ENCODE results near the gene XRN1. TPM values are rescaled to one million over a fixed set of nuclear protein-coding genes. Genes with fewer than 3 reads are reported as not detected.
A peak's percentile ranks its signal among the peaks of the same experiment; 100 is the strongest.

XRN1 gene
- total RNA-seq, 3 donors from 2014 or later (not counting 1 experiment from before 2014, with no cell fraction given): 116 to 141 (median 128) TPM

DNA sequence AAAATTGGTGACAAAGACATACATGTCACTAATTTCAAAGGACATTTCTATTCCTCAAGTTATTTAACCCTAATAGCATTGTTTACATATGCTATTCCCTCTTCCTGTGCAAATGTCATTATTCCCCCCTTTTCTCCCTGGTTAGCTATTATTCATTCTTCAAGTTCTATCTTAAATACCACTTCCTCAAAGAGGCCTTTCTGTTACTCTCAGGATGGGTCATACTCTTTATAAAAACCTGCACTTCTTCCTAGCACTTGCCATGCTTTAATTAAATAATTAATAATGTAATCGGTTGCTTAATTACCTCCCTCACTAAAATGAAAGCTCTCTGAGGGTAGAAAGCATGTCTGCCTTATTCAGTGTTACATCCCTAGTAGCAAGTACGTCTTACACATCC lies 88.5 kb downstream of the XRN1 start:
- TF ChIP-seq, protein P1, sequence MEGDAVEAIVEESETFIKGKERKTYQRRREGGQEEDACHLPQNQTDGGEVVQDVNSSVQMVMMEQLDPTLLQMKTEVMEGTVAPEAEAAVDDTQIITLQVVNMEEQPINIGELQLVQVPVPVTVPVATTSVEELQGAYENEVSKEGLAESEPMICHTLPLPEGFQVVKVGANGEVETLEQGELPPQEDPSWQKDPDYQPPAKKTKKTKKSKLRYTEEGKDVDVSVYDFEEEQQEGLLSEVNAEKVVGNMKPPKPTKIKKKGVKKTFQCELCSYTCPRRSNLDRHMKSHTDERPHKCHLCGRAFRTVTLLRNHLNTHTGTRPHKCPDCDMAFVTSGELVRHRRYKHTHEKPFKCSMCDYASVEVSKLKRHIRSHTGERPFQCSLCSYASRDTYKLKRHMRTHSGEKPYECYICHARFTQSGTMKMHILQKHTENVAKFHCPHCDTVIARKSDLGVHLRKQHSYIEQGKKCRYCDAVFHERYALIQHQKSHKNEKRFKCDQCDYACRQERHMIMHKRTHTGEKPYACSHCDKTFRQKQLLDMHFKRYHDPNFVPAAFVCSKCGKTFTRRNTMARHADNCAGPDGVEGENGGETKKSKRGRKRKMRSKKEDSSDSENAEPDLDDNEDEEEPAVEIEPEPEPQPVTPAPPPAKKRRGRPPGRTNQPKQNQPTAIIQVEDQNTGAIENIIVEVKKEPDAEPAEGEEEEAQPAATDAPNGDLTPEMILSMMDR (IDR thresholded peaks at IDR 0.05): no peak
- H3K36me3 Mint-ChIP-seq: peaks cover 8% of the 10 kb centered on the region
- 100% methylated on average over 1 of the region's 2 CpGs for WGBS (ENCODE audit: insufficient coverage)

DNA sequence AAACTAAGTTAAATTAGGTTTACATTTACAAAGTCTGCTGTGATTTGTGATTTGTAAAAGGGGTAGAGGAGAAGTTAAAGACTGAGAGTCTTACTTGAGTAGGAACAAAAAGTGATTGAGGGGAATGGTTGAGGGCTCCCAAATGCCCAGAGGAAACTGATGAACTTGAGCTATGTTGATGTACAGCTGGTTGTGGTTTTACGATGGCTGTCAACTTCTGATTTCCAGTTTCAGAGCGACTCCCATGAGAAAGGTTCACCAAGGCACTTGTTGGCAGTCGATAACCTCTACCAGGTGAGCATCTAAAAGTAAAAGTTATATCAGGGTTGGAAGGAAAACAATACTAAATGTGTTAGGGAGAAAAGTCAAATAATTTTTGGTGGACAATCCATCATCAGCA lies 91.0 kb downstream of the XRN1 start:
- H3K27ac ChIP-seq (ENCODE audit: low read length): no peak overlapping the region
- TF ChIP-seq, protein P1 (IDR thresholded peaks at IDR 0.05): no peak
- Mint-ChIP-seq H3K27me3 (ENCODE audit: low read depth in 2 of 2) (no peaks in the 10 kb centered on the region), H3K4me3 (no peak overlapping the region), H3K4me1 (no peaks in the 10 kb centered on the region), H3K9me3 (no peaks in the 10 kb centered on the region), H3K36me3 (peaks cover 21% of the 10 kb centered on the region), H3K27ac (no peak overlapping the region)
- peaks cover 73% of the 10 kb centered on the region for H3K36me3 ChIP-seq (ENCODE audit: control insufficient read depth, insufficient read depth, low read length)
- DNase-seq (no peak), ATAC-seq (no peak)
- H3K4me1 ChIP-seq (ENCODE audit: control insufficient read depth, insufficient read depth, low read length): no peaks in the 10 kb centered on the region
- no peaks in the 10 kb centered on the region for H3K9me3 ChIP-seq (ENCODE audit: control insufficient read depth, insufficient read depth, low read length)
- H3K4me3 ChIP-seq (ENCODE audit: low read length): no peak overlapping the region
- intact Hi-C loops (cut with micrococcal nuclease): no loop called here
- WGBS (ENCODE audit: insufficient coverage): 65% methylated on average over 3 of the region's 3 CpGs
- no peaks in the 10 kb centered on the region for H3K27me3 ChIP-seq (ENCODE audit: control insufficient read depth, insufficient read depth, low read length)

More for the DNA sequence above, 88.5 kb downstream of the XRN1 start:
- DNase-seq (no peak), ATAC-seq (no peak)
- no peaks in the 10 kb centered on the region for H3K27me3 Mint-ChIP-seq (ENCODE audit: low read depth in 2 of 2)
- Histone ChIP-seq H3K27ac (ENCODE audit: low read length) (no peak overlapping the region), H3K4me1 (ENCODE audit: control insufficient read depth, insufficient read depth, low read length) (no peaks in the 10 kb centered on the region), H3K9me3 (ENCODE audit: control insufficient read depth, insufficient read depth, low read length) (no peaks in the 10 kb centered on the region), H3K4me3 (ENCODE audit: low read length) (no peak overlapping the region), H3K27me3 (ENCODE audit: control insufficient read depth, insufficient read depth, low read length) (no peaks in the 10 kb centered on the region), H3K36me3 (ENCODE audit: control insufficient read depth, insufficient read depth, low read length) (peaks cover 68% of the 10 kb centered on the region)
- peak overlapping the region in 1 of 2 donors; percentile 27 for H3K27ac Mint-ChIP-seq
- H3K4me3 Mint-ChIP-seq: no peak overlapping the region
- no peaks in the 10 kb centered on the region for H3K9me3 Mint-ChIP-seq
- intact Hi-C loops (cut with micrococcal nuclease): no loop called here
- no peaks in the 10 kb centered on the region for H3K4me1 Mint-ChIP-seq

DNA sequence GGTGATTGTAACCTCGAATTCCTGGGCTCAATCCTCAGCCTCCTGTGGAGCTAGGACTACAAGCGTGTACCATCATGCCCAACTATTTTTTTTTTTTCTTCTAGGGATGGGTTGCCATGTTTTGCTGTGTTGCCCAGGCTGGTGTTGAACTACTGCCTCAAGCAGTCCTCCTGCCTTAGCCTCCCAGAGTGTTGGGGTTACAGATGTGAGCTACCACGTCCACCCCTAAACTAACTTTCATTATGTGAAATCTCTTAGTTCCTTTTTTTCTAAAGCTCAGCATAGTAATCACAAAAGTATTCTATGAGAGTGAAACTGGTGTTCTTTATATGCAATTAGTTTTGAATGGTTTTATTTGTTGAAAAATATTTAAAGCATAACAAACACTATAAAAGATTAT lies 92.1 kb downstream of the XRN1 start:
- Histone ChIP-seq H3K27me3 (ENCODE audit: control insufficient read depth, insufficient read depth, low read length) (no peaks in the 10 kb centered on the region), H3K4me1 (ENCODE audit: control insufficient read depth, insufficient read depth, low read length) (no peaks in the 10 kb centered on the region), H3K4me3 (ENCODE audit: low read length) (no peak overlapping the region), H3K9me3 (ENCODE audit: control insufficient read depth, insufficient read depth, low read length) (no peaks in the 10 kb centered on the region), H3K36me3 (ENCODE audit: control insufficient read depth, insufficient read depth, low read length) (peaks cover 76% of the 10 kb centered on the region), H3K27ac (ENCODE audit: low read length) (no peak overlapping the region)
- H3K4me3 Mint-ChIP-seq: no peak overlapping the region
- no peaks in the 10 kb centered on the region for H3K9me3 Mint-ChIP-seq
- no peaks in the 10 kb centered on the region for H3K4me1 Mint-ChIP-seq
- H3K27me3 Mint-ChIP-seq (ENCODE audit: low read depth in 2 of 2): no peaks in the 10 kb centered on the region
- TF ChIP-seq, protein P1 (IDR thresholded peaks at IDR 0.05): no peak
- intact Hi-C loops (cut with micrococcal nuclease): no loop called here
- DNase-seq (no peak), ATAC-seq (no peak)
- H3K27ac Mint-ChIP-seq: no peak overlapping the region
- WGBS (ENCODE audit: insufficient coverage): 100% methylated on average over 1 of the region's 3 CpGs
- H3K36me3 Mint-ChIP-seq: peaks cover 21% of the 10 kb centered on the region

DNA sequence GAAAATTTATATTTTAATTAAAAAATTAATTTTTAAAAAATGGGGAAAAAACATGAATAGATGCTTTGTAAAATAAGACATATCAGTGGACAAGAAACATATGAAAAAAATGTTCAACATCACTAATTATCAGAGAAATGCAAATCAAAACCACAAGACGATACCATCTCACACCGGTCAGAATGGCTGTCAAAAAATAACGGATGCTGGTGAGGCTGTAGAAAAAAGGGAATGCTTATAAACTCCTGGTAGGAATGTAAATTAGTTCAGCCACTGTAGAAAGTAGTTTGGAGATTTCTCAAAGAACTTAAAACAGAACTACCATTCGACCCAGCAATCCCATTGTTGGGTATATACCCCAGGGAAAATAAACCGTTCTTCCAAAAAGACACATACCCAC lies 93.8 kb downstream of the XRN1 start:
- TF ChIP-seq, protein P1 (IDR thresholded peaks at IDR 0.05): no peak
- no peak overlapping the region for H3K4me3 ChIP-seq (ENCODE audit: low read length)
- no peak overlapping the region for H3K27ac ChIP-seq (ENCODE audit: low read length)
- Mint-ChIP-seq H3K36me3 (peaks cover 21% of the 10 kb centered on the region), H3K9me3 (no peaks in the 10 kb centered on the region), H3K4me1 (no peaks in the 10 kb centered on the region), H3K27ac (no peak overlapping the region), H3K27me3 (ENCODE audit: low read depth in 2 of 2) (no peaks in the 10 kb centered on the region), H3K4me3 (no peak overlapping the region)
- ATAC-seq: no peak
- H3K27me3 ChIP-seq (ENCODE audit: control insufficient read depth, insufficient read depth, low read length): no peaks in the 10 kb centered on the region
- intact Hi-C loops (cut with micrococcal nuclease): no loop called here
- H3K36me3 ChIP-seq (ENCODE audit: control insufficient read depth, insufficient read depth, low read length): peaks cover 81% of the 10 kb centered on the region
- no CpG with 5 or more reads among the region's 5 CpGs for WGBS (ENCODE audit: insufficient coverage)
- DNase-seq: no peak
- H3K4me1 ChIP-seq (ENCODE audit: control insufficient read depth, insufficient read depth, low read length): no peaks in the 10 kb centered on the region
- H3K9me3 ChIP-seq (ENCODE audit: control insufficient read depth, insufficient read depth, low read length): no peaks in the 10 kb centered on the region
